Activated naive CD4-positive, alpha-beta T cell treated with anti-CD3 and anti-CD28 coated beads, Interleukin-2, amount 50 U/mL, for 24 hours (primary cell): ENCODE measurements around the gene KLHL25.

Experiments
- H3K27ac Mint-ChIP-seq: one replicate; pipeline ENCODE4 v1.8.0; 2021; ENCODE audit warnings: mild to moderate bottlenecking, mixed read lengths
- H3K27me3 Mint-ChIP-seq: one replicate; pipeline ENCODE4 v1.8.0; 2021; ENCODE audit warnings: mixed read lengths
- H3K36me3 Mint-ChIP-seq: one replicate; pipeline ENCODE4 v1.8.0; 2021; ENCODE audit warnings: mixed read lengths
- H3K4me1 Mint-ChIP-seq: one replicate; pipeline ENCODE4 v1.8.0; 2021; ENCODE audit warnings: mixed read lengths
- H3K4me3 Mint-ChIP-seq: one replicate; pipeline ENCODE4 v1.8.0; 2021; ENCODE audit warnings: mild to moderate bottlenecking, mixed read lengths
- H3K9me3 Mint-ChIP-seq: one replicate; pipeline ENCODE4 v1.8.0; 2021; ENCODE audit warnings: mixed read lengths

The KLHL25 gene

GRCh38 chr15:85792102-85792731 is 2.5 kb downstream of the KLHL25 start:
- Mint-ChIP-seq H3K4me1 (peaks cover 62% of the 10 kb centered on the region), H3K36me3 (no peaks in the 10 kb centered on the region), H3K27me3 (no peaks in the 10 kb centered on the region), H3K4me3 (no peak overlapping the region), H3K27ac (no peak overlapping the region), H3K9me3 (no peaks in the 10 kb centered on the region)

GRCh38 chr15:85789496-85789875 is 5.2 kb downstream of the KLHL25 start:
- H3K4me3 Mint-ChIP-seq: no peak overlapping the region
- H3K27me3 Mint-ChIP-seq: no peaks in the 10 kb centered on the region
- H3K27ac Mint-ChIP-seq: no peak overlapping the region
- peaks cover 72% of the 10 kb centered on the region for H3K4me1 Mint-ChIP-seq
- no peaks in the 10 kb centered on the region for H3K9me3 Mint-ChIP-seq
- no peaks in the 10 kb centered on the region for H3K36me3 Mint-ChIP-seq

- H3K27me3 Mint-ChIP-seq: no peaks in the 10 kb centered on the region
- peaks cover 75% of the 10 kb centered on the region for H3K4me1 Mint-ChIP-seq
- no peaks in the 10 kb centered on the region for H3K36me3 Mint-ChIP-seq
- no peak overlapping the region for H3K4me3 Mint-ChIP-seq
- H3K27ac Mint-ChIP-seq: no peak overlapping the region
- no peaks in the 10 kb centered on the region for H3K9me3 Mint-ChIP-seq
Measured at GRCh38 chr15:85788771-85789495, 5.8 kb downstream of the KLHL25 start.

GRCh38 chr15:85786781-85787114 is 8.0 kb downstream of the KLHL25 start:
- H3K4me1 Mint-ChIP-seq: peaks cover 69% of the 10 kb centered on the region
- H3K36me3 Mint-ChIP-seq: no peaks in the 10 kb centered on the region
- H3K27me3 Mint-ChIP-seq: no peaks in the 10 kb centered on the region
- no peak overlapping the region for H3K27ac Mint-ChIP-seq
- H3K4me3 Mint-ChIP-seq: no peak overlapping the region
- no peaks in the 10 kb centered on the region for H3K9me3 Mint-ChIP-seq

GRCh38 chr15:85785887-85786780 is 8.6 kb downstream of the KLHL25 start:
- H3K4me3 Mint-ChIP-seq: peak overlapping the region; percentile 57
- peak overlapping the region; percentile 24 for H3K27ac Mint-ChIP-seq
- peaks cover 66% of the 10 kb centered on the region for H3K4me1 Mint-ChIP-seq

GRCh38 chr15:85782064-85782463 is 12.7 kb downstream of the KLHL25 start:
- no peaks in the 10 kb centered on the region for H3K9me3 Mint-ChIP-seq
- H3K27me3 Mint-ChIP-seq: no peaks in the 10 kb centered on the region
- H3K4me3 Mint-ChIP-seq: no peak overlapping the region
- no peaks in the 10 kb centered on the region for H3K36me3 Mint-ChIP-seq
- H3K4me1 Mint-ChIP-seq: peaks cover 60% of the 10 kb centered on the region
- H3K27ac Mint-ChIP-seq: no peak overlapping the region

More at GRCh38 chr15:85785887-85786780, 8.6 kb downstream of the KLHL25 start:
- no peaks in the 10 kb centered on the region for H3K27me3 Mint-ChIP-seq
- no peaks in the 10 kb centered on the region for H3K9me3 Mint-ChIP-seq
- no peaks in the 10 kb centered on the region for H3K36me3 Mint-ChIP-seq

- Mint-ChIP-seq H3K4me3 (no peak overlapping the region), H3K36me3 (no peaks in the 10 kb centered on the region), H3K4me1 (peaks cover 55% of the 10 kb centered on the region), H3K27me3 (no peaks in the 10 kb centered on the region), H3K27ac (no peak overlapping the region), H3K9me3 (no peaks in the 10 kb centered on the region)
Measured at GRCh38 chr15:85781099-85781498, 13.6 kb downstream of the KLHL25 start.

- Mint-ChIP-seq H3K36me3 (no peaks in the 10 kb centered on the region), H3K27me3 (no peaks in the 10 kb centered on the region), H3K27ac (no peak overlapping the region), H3K4me3 (no peak overlapping the region), H3K4me1 (peaks cover 50% of the 10 kb centered on the region), H3K9me3 (no peaks in the 10 kb centered on the region)
Measured at GRCh38 chr15:85780225-85780985, 14.3 kb downstream of the KLHL25 start.

- Mint-ChIP-seq H3K4me3 (no peak overlapping the region), H3K4me1 (peaks cover 43% of the 10 kb centered on the region), H3K27ac (no peak overlapping the region), H3K27me3 (no peaks in the 10 kb centered on the region), H3K36me3 (no peaks in the 10 kb centered on the region), H3K9me3 (no peaks in the 10 kb centered on the region)
Measured at GRCh38 chr15:85779249-85779648, 15.5 kb downstream of the KLHL25 start.

- no peak overlapping the region for H3K27ac Mint-ChIP-seq
- no peaks in the 10 kb centered on the region for H3K27me3 Mint-ChIP-seq
- H3K9me3 Mint-ChIP-seq: no peaks in the 10 kb centered on the region
- no peak overlapping the region for H3K4me3 Mint-ChIP-seq
- H3K36me3 Mint-ChIP-seq: no peaks in the 10 kb centered on the region
- H3K4me1 Mint-ChIP-seq: peaks cover 44% of the 10 kb centered on the region
Measured at GRCh38 chr15:85778107-85778776, 16.5 kb downstream of the KLHL25 start.

- H3K36me3 Mint-ChIP-seq: no peaks in the 10 kb centered on the region
- no peak overlapping the region for H3K4me3 Mint-ChIP-seq
- no peaks in the 10 kb centered on the region for H3K27me3 Mint-ChIP-seq
- no peaks in the 10 kb centered on the region for H3K9me3 Mint-ChIP-seq
- peaks cover 46% of the 10 kb centered on the region for H3K4me1 Mint-ChIP-seq
- no peak overlapping the region for H3K27ac Mint-ChIP-seq
Measured at GRCh38 chr15:85777250-85778106, 17.2 kb downstream of the KLHL25 start.

GRCh38 chr15:85773970-85774369 is 20.8 kb downstream of the KLHL25 start:
- H3K27ac Mint-ChIP-seq: no peak overlapping the region
- H3K4me1 Mint-ChIP-seq: peaks cover 29% of the 10 kb centered on the region
- no peaks in the 10 kb centered on the region for H3K27me3 Mint-ChIP-seq
- H3K36me3 Mint-ChIP-seq: no peaks in the 10 kb centered on the region
- H3K4me3 Mint-ChIP-seq: no peak overlapping the region
- H3K9me3 Mint-ChIP-seq: no peaks in the 10 kb centered on the region

- no peaks in the 10 kb centered on the region for H3K36me3 Mint-ChIP-seq
Measured at GRCh38 chr15:85773249-85773648, 21.5 kb downstream of the KLHL25 start.

GRCh38 chr15:85772668-85773067 is 22.1 kb downstream of the KLHL25 start:
- Mint-ChIP-seq H3K9me3 (no peaks in the 10 kb centered on the region), H3K27me3 (no peaks in the 10 kb centered on the region), H3K4me1 (peaks cover 24% of the 10 kb centered on the region), H3K36me3 (no peaks in the 10 kb centered on the region), H3K27ac (no peak overlapping the region), H3K4me3 (no peak overlapping the region)

More at GRCh38 chr15:85773249-85773648, 21.5 kb downstream of the KLHL25 start:
- H3K4me1 Mint-ChIP-seq: peaks cover 28% of the 10 kb centered on the region
- no peaks in the 10 kb centered on the region for H3K9me3 Mint-ChIP-seq
- H3K27me3 Mint-ChIP-seq: no peaks in the 10 kb centered on the region
- no peak overlapping the region for H3K27ac Mint-ChIP-seq
- H3K4me3 Mint-ChIP-seq: no peak overlapping the region
